ENCODE results near the gene TUT1.
A peak's percentile ranks its signal among the peaks of the same experiment; 100 is the strongest.
"Not testable (repeated sequence)": the region's sequence is repeated elsewhere in the genome, so short reads cannot be mapped to it uniquely, and the experiment has no call there.

The TUT1 gene

GRCh38 chr11:62591448-62592145, at the start of gene TUT1:
Gene TUT1 (minus strand): TSS chr11:62591523. CDS start chr11:62591485, 38 bp downstream.
- DNase-seq, result peak; percentile 95

GRCh38 chr11:62632492-62632891, 41.2 kb upstream of the TUT1 start:
- no peak for DNase-seq

- no peak for DNase-seq
These were observed 36.4 kb upstream of the TUT1 start for GRCh38 chr11:62627713-62628112.

GRCh38 chr11:62622476-62623089, 31.3 kb upstream of the TUT1 start:
- no peak for DNase-seq

GRCh38 chr11:62621567-62622470, 30.5 kb upstream of the TUT1 start, which contains the start of gene B3GAT3:
Gene B3GAT3 (minus strand): TSS chr11:62621986. CDS start chr11:62621947, 39 bp downstream.
- DNase-seq, result peak; percentile 98

GRCh38 chr11:62621027-62621566, 29.8 kb upstream of the TUT1 start:
- no peak for DNase-seq

- DNase-seq, result not testable (repeated sequence)
These were observed 25.6 kb upstream of the TUT1 start for GRCh38 chr11:62616957-62617356.

GRCh38 chr11:62615521-62615920, 24.2 kb upstream of the TUT1 start:
- DNase-seq, result no peak

- DNase-seq, result peak; percentile 71
These were observed 23.0 kb upstream of the TUT1 start for GRCh38 chr11:62614275-62614674.

GRCh38 chr11:62613291-62613778, 22.0 kb upstream of the TUT1 start:
- DNase-seq, result no peak

- peak; percentile 96 for DNase-seq
These were observed 21.3 kb upstream of the TUT1 start, which contains the start of the genes EML3 and ROM1 for GRCh38 chr11:62612366-62613290. Gene EML3 (minus strand): TSS chr11:62612775. CDS start chr11:62612457, 318 bp downstream. Gene ROM1 (plus strand): TSS chr11:62613257. CDS start chr11:62613282, 25 bp downstream.

- peak; percentile 80 for DNase-seq
These were observed 20.5 kb upstream of the TUT1 start for GRCh38 chr11:62611705-62612365.

- DNase-seq, result no peak
These were observed 19.7 kb upstream of the TUT1 start for GRCh38 chr11:62610814-62611704.

GRCh38 chr11:62610403-62610802, 19.1 kb upstream of the TUT1 start:
- no peak for DNase-seq

GRCh38 chr11:62608776-62609175, 17.5 kb upstream of the TUT1 start:
- no peak for DNase-seq

- no peak for DNase-seq
These were observed 16.4 kb upstream of the TUT1 start for GRCh38 chr11:62607714-62608113.

- DNase-seq, result no peak
These were observed 14.6 kb upstream of the TUT1 start for GRCh38 chr11:62605902-62606301.

- DNase-seq, result no peak
These were observed 14.1 kb upstream of the TUT1 start for GRCh38 chr11:62605467-62605866.

- no peak for DNase-seq
These were observed 13.3 kb upstream of the TUT1 start for GRCh38 chr11:62604460-62605120.
